C4-2B (cell line): Measurements from ENCODE around the gene MOSMO.

ENCODE experiments used
- H3K27ac ChIP-seq: fragments of 450-650 bp; 2 replicates; pipeline ENCODE4 v1.5.1; 2017
- ZFX ChIP-seq: fragments of 450-650 bp; IDR thresholded peaks from 2 replicates; pipeline ENCODE4 v1.6.1; 2017
- TF ChIP-seq, protein P1 (sequence below): fragments of 450-650 bp; conservative IDR thresholded peaks from 2 replicates; pipeline ENCODE4 v1.5.1; 2017; ENCODE audit warnings: mild to moderate bottlenecking

The MOSMO gene

DNA sequence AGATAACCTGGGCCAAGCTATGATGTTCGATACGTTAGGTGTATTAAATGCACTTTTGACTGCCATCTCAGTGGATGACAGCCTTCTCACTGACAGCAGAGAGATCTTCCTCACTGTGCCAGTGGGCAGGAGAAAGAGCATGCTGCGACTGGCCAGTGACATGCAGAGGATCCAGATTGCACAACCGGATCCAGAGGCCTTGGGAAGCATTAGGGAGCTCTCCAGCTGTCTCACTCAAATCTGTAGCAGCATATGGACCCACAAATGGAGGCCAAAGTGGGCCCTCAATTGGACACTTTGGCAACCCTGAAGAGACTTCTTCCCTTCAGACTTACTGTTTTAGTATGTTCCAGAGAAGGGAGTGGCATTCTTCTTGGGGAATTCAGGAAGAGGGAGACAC lies 27.9 kb upstream of the MOSMO start:
- TF ChIP-seq, protein P1, sequence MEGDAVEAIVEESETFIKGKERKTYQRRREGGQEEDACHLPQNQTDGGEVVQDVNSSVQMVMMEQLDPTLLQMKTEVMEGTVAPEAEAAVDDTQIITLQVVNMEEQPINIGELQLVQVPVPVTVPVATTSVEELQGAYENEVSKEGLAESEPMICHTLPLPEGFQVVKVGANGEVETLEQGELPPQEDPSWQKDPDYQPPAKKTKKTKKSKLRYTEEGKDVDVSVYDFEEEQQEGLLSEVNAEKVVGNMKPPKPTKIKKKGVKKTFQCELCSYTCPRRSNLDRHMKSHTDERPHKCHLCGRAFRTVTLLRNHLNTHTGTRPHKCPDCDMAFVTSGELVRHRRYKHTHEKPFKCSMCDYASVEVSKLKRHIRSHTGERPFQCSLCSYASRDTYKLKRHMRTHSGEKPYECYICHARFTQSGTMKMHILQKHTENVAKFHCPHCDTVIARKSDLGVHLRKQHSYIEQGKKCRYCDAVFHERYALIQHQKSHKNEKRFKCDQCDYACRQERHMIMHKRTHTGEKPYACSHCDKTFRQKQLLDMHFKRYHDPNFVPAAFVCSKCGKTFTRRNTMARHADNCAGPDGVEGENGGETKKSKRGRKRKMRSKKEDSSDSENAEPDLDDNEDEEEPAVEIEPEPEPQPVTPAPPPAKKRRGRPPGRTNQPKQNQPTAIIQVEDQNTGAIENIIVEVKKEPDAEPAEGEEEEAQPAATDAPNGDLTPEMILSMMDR, result no peak
- no peak for TF ChIP-seq ZFX
- no peak overlapping the region for H3K27ac ChIP-seq

DNA sequence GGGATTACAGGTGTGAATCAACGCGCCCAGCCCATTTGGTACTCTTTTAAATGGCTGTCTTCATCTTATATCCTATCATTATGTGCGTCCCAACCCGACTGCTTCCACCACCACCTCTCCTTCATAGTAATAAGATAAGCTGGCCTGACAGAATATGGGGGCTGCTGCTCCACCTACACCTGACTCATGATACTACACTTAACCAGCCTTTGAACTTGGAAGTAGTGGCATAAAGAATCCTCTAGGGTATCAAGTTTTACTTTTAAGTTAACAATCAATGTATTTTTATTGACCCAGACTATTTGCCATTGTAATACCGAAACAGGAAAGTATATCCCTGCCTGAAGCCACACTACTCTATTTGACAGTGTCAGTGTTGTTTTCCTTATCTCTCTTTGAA lies 25.8 kb upstream of the MOSMO start:
- TF ChIP-seq, protein P1, result no peak; the same call in 1 of the 2 replicates
- no peak for TF ChIP-seq ZFX

DNA sequence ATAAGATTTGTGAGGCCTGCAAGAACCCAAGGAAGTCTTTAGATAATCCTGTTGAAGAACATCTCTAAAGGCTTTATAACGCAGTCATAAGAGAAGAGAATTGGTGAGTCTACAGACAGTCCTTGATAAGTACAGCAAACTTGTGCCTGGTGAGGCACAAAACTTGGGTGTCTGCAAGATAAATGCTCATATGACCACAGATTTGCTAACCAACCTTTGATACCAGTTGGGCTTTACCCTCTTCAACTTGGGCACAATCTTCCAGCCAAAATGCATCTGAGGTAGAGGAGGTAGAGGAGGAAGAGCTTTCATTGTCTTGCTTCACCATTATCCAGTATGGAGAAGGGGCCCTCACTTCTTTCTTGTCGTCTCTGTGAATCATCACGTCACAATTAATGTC lies 23.8 kb upstream of the MOSMO start:
- TF ChIP-seq, protein P1, result no peak
- TF ChIP-seq ZFX, result no peak
- H3K27ac ChIP-seq, result no peak overlapping the region

More for the DNA sequence above, 25.8 kb upstream of the MOSMO start:
- no peak overlapping the region for H3K27ac ChIP-seq

DNA sequence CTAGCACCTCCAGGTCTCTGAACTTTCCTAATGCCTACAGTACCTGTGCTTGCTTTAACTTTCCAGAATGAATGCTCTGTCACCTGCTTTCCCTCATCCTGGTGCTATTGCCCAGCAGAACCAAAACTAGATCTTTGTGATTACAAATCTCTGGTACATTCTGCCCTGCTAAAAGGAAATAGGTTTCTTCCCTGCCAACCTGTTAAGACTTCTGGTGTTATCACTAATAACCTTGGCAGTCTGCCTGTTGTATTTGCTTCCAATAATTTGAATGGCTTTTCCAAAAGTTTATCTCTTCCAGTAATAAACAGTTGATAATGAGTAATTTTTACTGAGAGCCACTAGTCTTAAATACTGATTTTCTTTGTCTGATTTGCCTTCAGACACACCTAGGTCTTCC lies 22.4 kb upstream of the MOSMO start:
- H3K27ac ChIP-seq, result no peak overlapping the region
- TF ChIP-seq ZFX, result no peak
- TF ChIP-seq, protein P1, result no peak

DNA sequence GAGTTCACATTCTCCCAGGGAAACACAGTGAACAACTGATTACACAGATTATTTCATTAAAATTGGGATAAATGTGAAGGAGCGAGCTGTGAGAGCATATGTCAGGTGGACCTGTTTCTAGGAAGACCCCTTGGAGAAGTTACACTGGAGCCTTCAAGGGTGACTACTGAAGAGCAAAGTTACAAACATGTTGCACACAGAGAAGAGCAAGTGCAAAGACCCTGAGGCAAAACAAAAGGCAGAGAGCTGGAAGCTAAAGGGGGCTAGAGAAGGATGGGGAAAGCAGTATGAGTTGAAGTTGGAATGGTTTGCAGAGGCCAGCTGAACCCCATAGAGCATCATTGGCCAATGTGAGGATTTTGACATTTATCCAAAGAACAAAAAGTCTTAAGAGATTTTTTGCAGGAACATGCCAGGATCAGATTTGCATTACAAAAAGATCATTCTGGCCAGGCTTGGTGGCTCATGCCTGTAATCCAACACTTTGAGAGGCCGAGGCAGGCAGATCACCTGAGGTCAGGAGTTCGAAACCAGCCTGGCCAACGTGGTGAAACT lies 21.1 kb upstream of the MOSMO start:
- H3K27ac ChIP-seq, result no peak overlapping the region
- TF ChIP-seq, protein P1, result no peak
- no peak for TF ChIP-seq ZFX

DNA sequence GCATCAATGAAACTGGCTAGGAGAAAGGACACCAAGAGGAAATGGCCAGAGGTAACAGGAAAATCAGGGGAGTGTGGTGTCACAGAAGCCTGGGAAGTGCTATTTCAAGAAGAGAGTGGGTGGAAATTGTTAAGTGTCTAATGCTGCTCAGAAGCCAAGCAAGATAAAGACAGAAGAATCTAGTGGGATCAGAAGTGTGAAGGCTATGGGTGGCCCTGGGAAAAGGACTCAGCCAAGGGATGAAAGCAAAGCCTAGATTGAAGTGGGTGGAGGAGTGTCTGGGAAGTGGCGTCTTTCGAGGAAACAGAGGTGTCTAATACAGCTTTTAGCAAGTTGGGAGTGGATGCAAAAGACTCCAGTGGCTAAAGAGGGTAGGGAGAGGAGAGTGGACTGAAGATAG lies 20.4 kb upstream of the MOSMO start:
- no peak overlapping the region for H3K27ac ChIP-seq
- TF ChIP-seq, protein P1, result no peak
- TF ChIP-seq ZFX, result no peak

DNA sequence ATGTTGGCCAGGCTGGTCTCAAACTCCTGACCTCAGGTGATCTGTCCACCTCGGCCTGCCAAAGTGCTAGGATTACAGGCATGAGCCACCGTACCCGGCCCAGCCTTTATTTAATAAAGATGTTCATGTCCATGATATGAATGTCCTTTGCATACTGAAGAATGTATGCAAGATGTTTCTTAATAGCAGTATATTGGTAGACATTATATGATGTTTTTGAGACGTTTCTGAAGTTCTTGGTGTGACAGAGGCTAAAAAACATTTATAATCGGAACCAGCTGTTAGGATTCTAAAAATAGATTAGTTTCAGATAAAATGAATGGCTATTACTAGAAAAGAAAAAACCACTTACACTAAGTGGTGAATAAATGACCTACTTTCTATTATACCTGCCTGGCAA lies 18.8 kb upstream of the MOSMO start:
- H3K27ac ChIP-seq, result no peak overlapping the region
- TF ChIP-seq, protein P1, result no peak
- no peak for TF ChIP-seq ZFX
